HG03097 (cell line): Measurements from ENCODE around the gene SEPTIN8.

Experiments
- ATAC-seq: cut with Tn5 transposase; IDR thresholded peaks from one replicate; pipeline ENCODE4 v1.9.1; 2021; ENCODE audit not compliant: unreplicated experiment, low FRiP score

Gene SEPTIN8

GRCh38 chr5:132785365-132785764 is 8.3 kb upstream of the SEPTIN8 start:
- no peak for ATAC-seq

- no peak for ATAC-seq
Observed at GRCh38 chr5:132782101-132782500, 5.1 kb upstream of the SEPTIN8 start.

GRCh38 chr5:132781029-132781428 is 4.0 kb upstream of the SEPTIN8 start:
- no peak for ATAC-seq

GRCh38 chr5:132780577-132780976 is 3.5 kb upstream of the SEPTIN8 start:
- no peak for ATAC-seq

GRCh38 chr5:132779961-132780360 is 2.9 kb upstream of the SEPTIN8 start:
- ATAC-seq = no peak

GRCh38 chr5:132778856-132779255 is 1.8 kb upstream of the SEPTIN8 start:
- ATAC-seq = no peak

GRCh38 chr5:132778129-132778528 is 1.1 kb upstream of the SEPTIN8 start:
- no peak for ATAC-seq

GRCh38 chr5:132776938-132777208 is 166 bp downstream of the SEPTIN8 start:
- no peak for ATAC-seq

GRCh38 chr5:132776131-132776937 is 705 bp downstream of the SEPTIN8 start:
- peak; percentile 13 for ATAC-seq

- ATAC-seq = no peak
Observed at GRCh38 chr5:132775476-132775961, 1.5 kb downstream of the SEPTIN8 start.

- no peak for ATAC-seq
Observed at GRCh38 chr5:132774896-132775295, 2.1 kb downstream of the SEPTIN8 start.

- ATAC-seq = no peak
Observed at GRCh38 chr5:132774406-132774805, 2.6 kb downstream of the SEPTIN8 start.

- ATAC-seq = no peak
Observed at GRCh38 chr5:132773601-132774355, 3.3 kb downstream of the SEPTIN8 start.

GRCh38 chr5:132773114-132773513 is 3.9 kb downstream of the SEPTIN8 start:
- ATAC-seq = no peak

GRCh38 chr5:132772291-132773070 is 4.6 kb downstream of the SEPTIN8 start:
- no peak for ATAC-seq

- ATAC-seq = no peak
Observed at GRCh38 chr5:132771503-132771998, 5.5 kb downstream of the SEPTIN8 start.

GRCh38 chr5:132770476-132771159 is 6.4 kb downstream of the SEPTIN8 start:
- no peak for ATAC-seq

GRCh38 chr5:132768485-132768868 is 8.6 kb downstream of the SEPTIN8 start:
- no peak for ATAC-seq

- ATAC-seq = no peak
Observed at GRCh38 chr5:132767150-132767549, 9.9 kb downstream of the SEPTIN8 start.

- ATAC-seq = no peak
Observed at GRCh38 chr5:132766806-132767055, 10.3 kb downstream of the SEPTIN8 start.
